ENCODE results near the gene CAB39.
"Not testable (repeated sequence)": the region's sequence is repeated elsewhere in the genome, so short reads cannot be mapped to it uniquely, and the experiment has no call there.

The CAB39 gene

GRCh38 chr2:230716588-230716987 lies 3.9 kb downstream of the CAB39 start:
- in situ Hi-C loops (cut with MboI; ENCODE audit: low pct_unique_long_range_greater_than_20kb, low sequenced_read_pairs, unreplicated experiment) = no loop called here
- TF ChIP-seq CTCF (IDR thresholded peaks at IDR 0.05; ENCODE audit: extremely low read depth, insufficient read depth, missing control alignments) = no peak
- DNase-seq (ENCODE audit: low spot score) = no peak

DNA sequence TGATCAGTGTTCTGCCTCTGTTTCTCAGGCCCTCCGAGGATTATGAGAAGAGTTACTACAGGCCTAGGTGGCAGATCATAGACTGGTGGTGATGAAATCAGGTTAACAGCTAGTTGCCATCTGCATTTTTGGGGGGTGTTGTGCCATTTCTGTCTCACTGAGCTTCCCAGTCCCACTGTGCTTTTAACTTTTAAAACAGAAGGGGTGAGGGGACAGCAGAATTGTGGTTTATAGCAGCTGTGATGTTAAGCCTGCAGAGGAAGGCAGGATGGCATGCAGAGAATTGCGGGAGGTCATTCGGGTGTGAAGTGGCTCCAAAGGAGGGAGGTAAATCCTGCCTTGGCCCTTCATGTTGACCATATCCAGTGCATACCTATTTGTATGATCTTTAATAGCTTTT lies 5.0 kb downstream of the CAB39 start:
- no peak for TF ChIP-seq CTCF (IDR thresholded peaks at IDR 0.05; ENCODE audit: extremely low read depth, insufficient read depth, missing control alignments)
- in situ Hi-C loops (cut with MboI; ENCODE audit: low pct_unique_long_range_greater_than_20kb, low sequenced_read_pairs, unreplicated experiment) = no loop called here
- DNase-seq (ENCODE audit: low spot score) = no peak

- DNase-seq (ENCODE audit: low spot score) = no peak
- in situ Hi-C loops (cut with MboI; ENCODE audit: low pct_unique_long_range_greater_than_20kb, low sequenced_read_pairs, unreplicated experiment) = no loop called here
- TF ChIP-seq CTCF (IDR thresholded peaks at IDR 0.05; ENCODE audit: extremely low read depth, insufficient read depth, missing control alignments) = no peak
These were observed 6.7 kb downstream of the CAB39 start for GRCh38 chr2:230719340-230719739.

DNA sequence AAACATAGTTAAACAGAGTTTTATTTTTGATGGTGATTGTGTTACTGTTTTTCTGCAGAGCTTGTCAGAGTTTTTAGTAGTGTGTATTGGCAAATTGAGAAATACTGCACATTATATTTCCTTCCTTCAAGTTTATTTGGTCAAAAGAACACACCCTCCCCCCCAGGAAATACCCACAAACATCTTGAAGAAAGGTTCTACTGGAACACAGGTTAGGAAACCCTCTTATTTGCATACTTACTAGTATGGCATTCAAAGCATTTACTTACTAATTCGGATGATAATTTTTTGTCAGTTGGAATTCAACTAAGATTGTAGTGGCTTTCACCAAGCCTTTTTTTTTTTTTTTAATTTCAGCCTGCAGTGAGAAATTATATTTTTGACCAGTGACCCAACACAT lies 9.1 kb downstream of the CAB39 start:
- in situ Hi-C loops (cut with MboI; ENCODE audit: low pct_unique_long_range_greater_than_20kb, low sequenced_read_pairs, unreplicated experiment) = no loop called here
- no peak for TF ChIP-seq CTCF (IDR thresholded peaks at IDR 0.05; ENCODE audit: extremely low read depth, insufficient read depth, missing control alignments)
- no peak for DNase-seq (ENCODE audit: low spot score)

DNA sequence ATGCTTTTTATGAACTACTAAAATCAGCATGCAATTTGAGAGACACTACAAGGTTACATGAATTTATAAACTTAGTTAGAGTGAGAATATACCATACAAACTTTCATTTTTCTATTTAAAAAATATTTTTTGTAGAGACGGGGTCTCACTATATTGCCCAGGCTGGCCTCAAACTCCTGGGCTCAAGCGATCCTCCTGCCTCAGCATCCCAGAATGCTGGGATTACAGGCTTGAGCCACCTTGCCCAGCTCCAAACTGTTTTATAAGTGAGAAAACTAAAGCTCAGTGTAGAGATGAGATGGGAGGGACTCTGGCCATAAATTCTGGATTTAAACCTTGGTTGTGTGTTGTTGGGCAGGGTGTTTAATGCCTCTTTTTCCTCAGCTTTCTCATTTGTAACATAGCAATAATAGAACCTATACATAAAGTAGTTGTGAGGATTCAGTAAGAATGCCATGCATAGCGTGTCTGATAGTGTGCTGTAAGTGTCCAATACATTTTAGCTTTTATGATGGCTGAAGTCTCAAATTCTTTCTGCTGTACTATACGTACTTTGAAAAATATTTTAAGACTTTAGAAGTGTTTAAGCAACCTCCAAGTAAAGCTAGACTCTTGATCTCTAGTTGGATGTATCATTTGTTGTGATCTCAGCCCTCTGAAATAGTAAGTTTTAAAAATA lies 9.7 kb downstream of the CAB39 start:
- in situ Hi-C loops (cut with MboI; ENCODE audit: low pct_unique_long_range_greater_than_20kb, low sequenced_read_pairs, unreplicated experiment) = no loop called here
- TF ChIP-seq CTCF (IDR thresholded peaks at IDR 0.05; ENCODE audit: extremely low read depth, insufficient read depth, missing control alignments) = no peak
- no peak for DNase-seq (ENCODE audit: low spot score)

DNA sequence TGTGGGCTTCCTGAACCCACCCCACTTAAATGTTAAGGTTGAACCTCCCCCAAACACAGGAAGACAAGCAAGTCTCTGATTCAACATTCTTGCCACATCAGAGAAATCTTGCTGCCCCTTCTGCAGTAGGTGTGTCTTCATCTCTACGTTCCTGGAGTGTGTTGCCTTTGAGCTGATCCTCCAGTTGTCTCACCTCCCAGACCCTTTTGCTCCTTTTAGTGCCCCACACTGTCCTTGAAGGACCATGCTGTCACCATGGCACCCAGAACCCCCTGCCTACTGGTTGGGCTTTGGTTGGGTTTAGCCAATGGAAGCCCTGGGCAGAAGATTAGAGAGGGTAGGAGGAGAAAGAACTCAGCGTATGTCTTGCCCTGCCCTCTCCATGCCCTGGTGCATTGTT lies 10.7 kb downstream of the CAB39 start:
- TF ChIP-seq CTCF (IDR thresholded peaks at IDR 0.05; ENCODE audit: extremely low read depth, insufficient read depth, missing control alignments) = no peak
- no peak for DNase-seq (ENCODE audit: low spot score)
- in situ Hi-C loops (cut with MboI; ENCODE audit: low pct_unique_long_range_greater_than_20kb, low sequenced_read_pairs, unreplicated experiment) = no loop called here

DNA sequence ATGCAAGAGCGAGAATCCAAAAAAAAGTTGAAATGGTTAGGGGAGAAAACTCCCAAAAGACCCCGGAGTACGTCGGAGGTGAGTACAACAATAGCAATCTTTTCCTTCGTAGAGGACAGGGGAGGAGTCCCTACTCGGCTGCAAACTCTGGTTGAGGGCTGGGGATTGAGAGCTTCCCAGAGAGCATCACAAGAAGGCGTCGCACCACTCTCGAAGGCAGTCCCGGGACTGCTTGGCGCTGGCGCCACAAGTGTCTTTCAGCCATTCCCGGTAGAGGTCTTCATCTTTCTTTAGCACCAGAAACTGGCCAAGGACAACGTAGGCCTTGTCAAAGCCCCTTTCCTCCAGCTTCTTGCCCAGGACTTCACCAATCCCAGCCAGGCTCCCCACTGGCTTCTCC lies 12.3 kb downstream of the CAB39 start:
- DNase-seq (ENCODE audit: low spot score); in situ Hi-C loops (cut with MboI; ENCODE audit: low pct_unique_long_range_greater_than_20kb, low sequenced_read_pairs, unreplicated experiment): not testable (repeated sequence)
